GM18526 (cell line): ENCODE data around the gene SWSAP1.

Source experiments
- POLR2A ChIP-seq: IDR thresholded peaks from 3 replicates; pipeline ENCODE4 v1.6.1; 2011; ENCODE audit not compliant: insufficient read length; ENCODE audit errors: extremely low read depth

The SWSAP1 gene

DNA sequence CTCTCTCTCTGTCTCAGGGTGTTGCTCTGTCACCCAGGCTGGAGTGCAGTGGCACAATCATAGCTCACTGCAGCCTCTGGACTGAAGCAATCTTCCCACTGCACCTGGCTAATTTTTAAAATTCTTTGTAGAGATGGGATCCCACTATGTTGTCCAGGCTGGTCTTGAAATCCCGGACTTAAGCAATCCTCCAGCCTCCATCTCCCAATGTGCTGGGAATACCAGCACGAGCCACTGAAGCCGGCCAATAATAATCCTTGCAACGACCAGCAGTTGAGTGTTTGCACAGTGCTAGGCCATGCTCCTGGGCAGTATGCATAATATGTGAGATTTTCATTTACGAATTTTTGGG is 10.3 kb downstream of the SWSAP1 start:
- TF ChIP-seq POLR2A = no peak

GRCh38 chr19:11387162-11388034 is 12.9 kb downstream of the SWSAP1 start:
- TF ChIP-seq POLR2A = no peak

DNA sequence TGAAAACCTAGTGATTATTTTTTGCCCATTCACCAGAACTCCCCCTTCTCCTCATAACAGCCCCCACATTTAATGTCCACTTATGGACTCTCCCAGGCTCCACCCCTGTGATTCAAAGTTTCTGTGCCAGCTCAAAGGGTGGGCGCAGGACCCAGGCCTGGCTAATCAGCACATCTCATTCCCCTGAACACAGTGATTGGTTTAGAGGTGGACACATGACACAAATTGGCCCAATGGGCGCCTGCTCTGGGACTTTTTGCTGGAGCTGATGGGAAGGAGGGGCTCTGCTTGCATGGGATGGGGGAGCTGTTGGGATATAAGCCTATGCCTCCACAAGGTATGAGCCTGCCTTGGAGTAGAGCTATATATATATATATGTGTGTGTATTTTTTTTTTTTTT is 15.9 kb downstream of the SWSAP1 start:
- TF ChIP-seq POLR2A = no peak

DNA sequence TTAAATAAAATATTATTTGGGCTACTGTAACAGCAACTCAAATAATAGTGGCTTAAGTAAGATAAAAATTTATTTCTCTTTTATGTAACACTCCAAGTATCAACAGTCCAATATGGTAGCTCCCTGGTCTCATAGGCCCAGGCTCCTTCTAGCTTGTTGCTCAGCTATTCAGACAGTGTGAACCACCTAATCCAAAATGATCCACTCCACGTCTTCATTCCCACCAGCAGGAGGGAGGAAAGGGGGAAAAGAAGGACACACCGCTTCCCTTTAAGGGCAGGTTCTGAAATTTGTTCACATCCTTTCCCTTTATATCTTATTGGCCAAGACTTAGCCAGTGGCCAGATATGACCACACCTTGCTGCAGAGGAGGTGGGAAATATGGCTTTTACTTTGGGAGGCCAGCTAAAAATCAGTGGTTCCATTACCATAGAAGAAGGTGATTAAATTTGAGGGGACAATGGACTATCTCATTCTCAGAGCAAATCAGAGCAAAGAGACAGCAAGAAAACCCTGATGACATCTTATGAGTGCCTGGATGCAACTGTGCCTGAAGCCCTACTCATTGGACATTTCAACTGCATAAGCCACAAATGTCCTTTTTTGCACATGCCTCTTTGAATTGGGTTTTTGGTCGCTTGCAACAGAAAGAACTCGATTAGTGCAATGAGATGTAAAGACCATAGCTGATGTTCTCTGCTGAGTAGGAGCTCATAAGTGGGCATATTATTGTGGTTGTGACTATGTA is 16.6 kb downstream of the SWSAP1 start:
- no peak for TF ChIP-seq POLR2A

DNA sequence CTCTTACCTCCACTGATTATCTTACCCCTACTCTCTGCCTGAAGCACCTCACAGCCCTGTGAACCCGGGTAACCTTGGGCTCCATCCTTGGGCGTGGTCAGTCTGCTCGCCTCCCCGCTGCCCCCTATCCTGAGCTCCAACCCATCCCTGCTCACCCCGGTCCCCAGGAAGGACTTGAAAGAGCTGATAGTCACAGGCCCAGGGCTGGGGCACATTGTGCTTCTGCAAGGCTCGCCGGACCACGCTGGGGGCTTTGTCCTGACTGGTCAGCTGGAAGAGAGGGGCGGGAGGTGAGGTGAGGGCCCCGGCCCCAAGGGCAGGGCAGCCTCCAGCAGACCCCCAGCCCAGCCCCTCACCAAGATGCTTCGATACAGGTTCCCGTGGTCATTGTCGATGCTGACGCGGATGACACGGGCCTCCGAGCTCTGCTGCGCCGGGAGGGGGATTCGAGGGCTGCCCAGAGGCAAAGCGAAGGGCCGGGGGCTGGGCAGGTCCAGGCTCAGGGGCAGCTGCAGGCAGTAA is 22.7 kb downstream of the SWSAP1 start:
- TF ChIP-seq POLR2A = no peak

DNA sequence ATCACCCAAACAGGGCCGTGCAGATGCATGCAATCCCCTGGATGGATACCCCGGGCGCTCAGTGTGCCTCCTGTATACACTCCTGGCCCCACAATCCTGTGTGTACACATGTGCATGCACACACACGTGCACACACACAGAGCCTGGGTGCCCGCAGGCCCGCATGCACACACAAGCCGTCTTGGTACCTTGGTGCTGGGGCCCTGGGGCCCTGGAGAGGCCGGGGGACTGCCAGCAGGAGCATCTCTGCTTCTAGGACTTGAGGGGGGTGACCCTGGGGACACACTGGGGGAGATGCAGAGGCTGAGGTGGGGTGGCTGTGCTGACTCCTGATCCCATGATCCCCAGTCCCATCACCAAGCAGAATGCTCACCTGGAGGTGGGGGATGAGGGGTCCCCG is 25.2 kb downstream of the SWSAP1 start:
- no peak for TF ChIP-seq POLR2A

GRCh38 chr19:11400798-11401197 is 26.3 kb downstream of the SWSAP1 start:
- TF ChIP-seq POLR2A = no peak

- no peak for TF ChIP-seq POLR2A
Observed at GRCh38 chr19:11401808-11402543, 27.5 kb downstream of the SWSAP1 start.

- TF ChIP-seq POLR2A = no peak
Observed at GRCh38 chr19:11404588-11405222, 30.2 kb downstream of the SWSAP1 start.

DNA sequence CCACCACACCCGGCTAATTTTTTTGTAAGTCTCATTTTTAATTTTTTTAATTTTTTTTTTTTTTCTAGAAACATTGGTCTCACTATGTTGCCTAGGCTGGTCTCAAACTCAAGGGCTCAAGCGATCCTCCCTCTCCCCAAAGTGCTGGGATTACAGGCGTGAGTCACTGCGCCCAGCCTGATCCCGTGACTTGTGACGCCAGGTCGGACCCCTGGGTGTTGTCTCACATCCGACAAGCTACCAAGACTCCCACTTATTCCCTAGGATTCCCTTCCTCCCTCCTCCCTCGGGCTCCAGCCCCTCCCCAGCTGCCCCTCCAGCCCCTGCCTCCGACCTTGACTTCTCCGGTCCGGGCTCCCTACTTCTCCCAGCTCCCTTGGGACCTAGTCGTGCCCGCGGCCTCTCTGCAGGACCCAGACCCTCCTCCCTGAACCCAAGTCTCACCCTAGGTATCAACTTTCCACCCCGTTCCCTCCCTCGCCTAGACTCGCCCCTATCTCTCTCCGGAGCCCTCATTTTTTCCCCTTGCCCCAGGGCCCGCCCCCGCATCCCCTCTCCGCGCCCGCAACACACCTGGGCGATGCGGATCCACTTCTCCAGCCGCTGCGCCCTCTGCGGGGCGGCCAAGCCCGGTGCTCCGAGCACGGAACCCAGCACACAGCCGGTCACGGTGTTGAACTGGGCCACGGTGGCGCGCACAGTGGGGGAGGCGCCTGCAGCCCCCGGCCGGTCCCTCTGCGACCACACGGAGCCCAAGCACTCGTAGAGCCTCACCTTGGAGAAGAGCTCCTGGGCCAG is 31.6 kb downstream of the SWSAP1 start:
- TF ChIP-seq POLR2A = no peak

DNA sequence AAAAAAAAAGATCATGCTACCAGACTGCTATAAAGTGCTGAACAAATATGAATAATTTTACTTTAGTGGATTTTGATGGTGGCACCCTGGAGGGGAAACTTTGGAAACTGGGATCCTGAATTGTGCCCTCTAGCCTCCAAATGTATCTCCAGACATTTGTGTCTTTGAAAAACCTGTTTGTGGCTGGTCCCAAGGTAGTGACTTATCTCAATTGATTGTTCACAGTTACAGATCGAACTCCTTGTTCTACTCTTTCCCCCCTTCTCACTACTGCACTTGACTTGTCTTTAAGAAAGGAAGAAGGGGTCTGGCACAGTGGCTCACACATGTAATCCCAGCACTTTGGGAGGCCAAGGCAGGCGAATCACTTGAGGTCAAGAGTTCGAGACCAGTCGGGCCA is 34.1 kb downstream of the SWSAP1 start:
- no peak for TF ChIP-seq POLR2A

DNA sequence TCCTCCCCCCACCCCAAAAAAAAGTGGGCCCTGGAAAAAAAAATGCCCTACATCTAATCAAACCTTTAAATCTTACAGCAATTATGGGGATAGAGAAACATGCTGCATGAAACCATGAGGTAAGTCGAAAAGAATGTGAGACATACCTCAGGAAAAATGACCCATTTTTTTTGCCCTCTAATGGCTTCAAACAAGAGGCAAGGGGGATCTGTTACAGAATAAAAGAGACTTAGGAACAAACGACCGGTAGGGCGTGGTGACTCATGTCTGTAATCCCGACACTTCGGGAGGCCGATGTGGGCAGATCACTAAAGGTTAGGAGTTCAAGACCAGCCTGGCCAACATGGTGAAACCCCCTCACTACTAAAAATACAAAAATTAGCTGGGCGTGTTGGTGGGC is 36.2 kb downstream of the SWSAP1 start:
- no peak for TF ChIP-seq POLR2A

- no peak for TF ChIP-seq POLR2A
Observed at GRCh38 chr19:11414544-11414943, 40.1 kb downstream of the SWSAP1 start.

DNA sequence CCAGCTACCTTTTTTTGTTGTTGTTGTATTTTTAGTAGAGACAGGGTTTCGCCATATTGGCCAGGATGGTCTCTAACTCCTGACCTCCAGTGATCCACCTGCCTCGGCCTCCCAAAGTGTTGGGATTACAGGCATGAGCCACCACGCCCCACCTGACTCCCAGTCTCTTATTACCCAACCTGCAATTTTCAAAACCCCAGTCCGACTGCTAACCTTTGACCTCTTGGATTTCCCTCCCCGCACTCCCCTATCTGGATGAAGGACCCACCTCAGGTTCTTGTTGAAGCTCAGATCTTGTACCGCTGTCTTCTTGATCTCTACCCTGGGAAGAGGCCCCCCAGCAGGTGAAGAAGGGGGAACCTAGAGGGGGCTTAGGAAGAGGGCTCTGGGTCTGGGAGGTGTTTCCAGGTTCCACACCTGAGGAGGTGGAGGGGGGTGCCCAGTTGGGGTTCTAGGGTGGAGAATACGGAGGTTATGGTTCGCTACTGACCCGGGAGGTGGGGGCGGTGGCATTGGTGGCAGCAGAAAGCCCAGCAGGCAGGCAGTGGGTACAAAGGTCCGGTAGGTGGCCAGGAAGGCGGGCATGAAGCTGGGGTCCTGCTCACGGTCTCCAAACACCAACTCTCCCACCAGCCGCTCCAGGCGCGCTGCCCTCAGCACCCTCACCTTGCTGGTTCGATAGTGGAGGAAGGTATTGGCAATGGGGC is 42.0 kb downstream of the SWSAP1 start:
- no peak for TF ChIP-seq POLR2A
